ENCODE data around the gene FAM3D. TPM values are rescaled to one million over a fixed set of nuclear protein-coding genes. Genes with fewer than 3 reads are reported as not detected.

Gene FAM3D
- total and polyA plus RNA-seq, 2 donors from 2014 or later, result 0.41 to 0.60 TPM

DNA sequence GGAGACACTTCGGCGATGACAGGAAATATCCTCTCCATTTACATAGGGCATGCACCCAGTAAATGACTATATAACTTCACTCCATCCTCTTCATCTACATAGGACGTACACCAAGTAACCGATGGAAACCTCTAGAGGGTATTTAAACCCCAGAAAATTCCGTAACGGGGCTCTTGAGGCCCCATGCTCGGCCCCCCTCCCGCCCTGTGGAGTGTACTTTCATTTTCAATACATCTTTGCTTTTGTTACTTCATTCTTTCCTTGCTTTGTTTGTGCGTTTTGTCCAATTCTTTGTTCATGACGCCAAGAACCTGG is 81.9 kb downstream of the FAM3D start:
- Histone ChIP-seq H3K27me3 (ENCODE audit: control insufficient read depth, insufficient read depth, low read length) (peaks cover 2% of the 10 kb centered on the region), H3K9me3 (ENCODE audit: control insufficient read depth in 2 of 3, insufficient read depth in 1 of 3, low read length in 3 of 3) (no peaks in the 10 kb centered on the region), H3K9ac (ENCODE audit: low read length in 3 of 3) (peak overlapping the region in 2 of 3 donors; percentile 56 to 90), H3K27ac (ENCODE audit: low read depth in 2 of 2, low read length in 2 of 2) (peak overlapping the region; percentile 84 to 88), H3K36me3 (ENCODE audit: control insufficient read depth in 2 of 3, insufficient read depth in 3 of 3, low read length in 3 of 3) (no peaks in the 10 kb centered on the region), H3K4me3 (ENCODE audit: low read length in 3 of 3) (peak overlapping the region; percentile 64 to 87 (median 69)), H3K4me1 (ENCODE audit: control insufficient read depth in 2 of 3, insufficient read depth in 2 of 3, low read depth in 1 of 3, low read length in 3 of 3) (peaks cover 0 to 23% (median 19%) of the 10 kb centered on the region in 3 donors)
- intact Hi-C loops (cut with DNase I), result no loop called here
- no peak for TF ChIP-seq CTCF (IDR thresholded peaks at IDR 0.05; ENCODE audit: borderline replicate concordance, extremely low read depth, insufficient read depth)
- no peak for FAIRE-seq
- DNase-seq, result peak in 1 of 5 donors; percentile 13

Other genes with a start within 250 kb of the FAM3D start
- gene PDHB, start 232.9 kb downstream of the FAM3D start, total RNA-seq, result 71.7 TPM
- 138 TPM for gene PDHB, start 232.9 kb downstream of the FAM3D start, polyA plus RNA-seq (ENCODE audit: insufficient read depth, low read depth, low replicate concordance)
- 19.0 TPM for gene KCTD6, start 174.7 kb downstream of the FAM3D start, total RNA-seq
- gene KCTD6, start 174.7 kb downstream of the FAM3D start, polyA plus RNA-seq (ENCODE audit: insufficient read depth, low read depth, low replicate concordance), result 24.5 TPM
- 18.6 TPM for gene ACOX2, start 129.6 kb downstream of the FAM3D start, total RNA-seq
- gene ACOX2, start 129.6 kb downstream of the FAM3D start, polyA plus RNA-seq (ENCODE audit: insufficient read depth, low read depth, low replicate concordance), result 85.5 TPM
- 180 TPM for gene FAM107A, start 89.4 kb downstream of the FAM3D start, total RNA-seq
- gene FAM107A, start 89.4 kb downstream of the FAM3D start, polyA plus RNA-seq (ENCODE audit: insufficient read depth, low read depth, low replicate concordance), result 52.5 TPM